ENCODE results near the gene TBCCD1.
"Not testable (repeated sequence)": the region's sequence is repeated elsewhere in the genome, so short reads cannot be mapped to it uniquely, and the experiment has no call there.

The TBCCD1 gene

DNA sequence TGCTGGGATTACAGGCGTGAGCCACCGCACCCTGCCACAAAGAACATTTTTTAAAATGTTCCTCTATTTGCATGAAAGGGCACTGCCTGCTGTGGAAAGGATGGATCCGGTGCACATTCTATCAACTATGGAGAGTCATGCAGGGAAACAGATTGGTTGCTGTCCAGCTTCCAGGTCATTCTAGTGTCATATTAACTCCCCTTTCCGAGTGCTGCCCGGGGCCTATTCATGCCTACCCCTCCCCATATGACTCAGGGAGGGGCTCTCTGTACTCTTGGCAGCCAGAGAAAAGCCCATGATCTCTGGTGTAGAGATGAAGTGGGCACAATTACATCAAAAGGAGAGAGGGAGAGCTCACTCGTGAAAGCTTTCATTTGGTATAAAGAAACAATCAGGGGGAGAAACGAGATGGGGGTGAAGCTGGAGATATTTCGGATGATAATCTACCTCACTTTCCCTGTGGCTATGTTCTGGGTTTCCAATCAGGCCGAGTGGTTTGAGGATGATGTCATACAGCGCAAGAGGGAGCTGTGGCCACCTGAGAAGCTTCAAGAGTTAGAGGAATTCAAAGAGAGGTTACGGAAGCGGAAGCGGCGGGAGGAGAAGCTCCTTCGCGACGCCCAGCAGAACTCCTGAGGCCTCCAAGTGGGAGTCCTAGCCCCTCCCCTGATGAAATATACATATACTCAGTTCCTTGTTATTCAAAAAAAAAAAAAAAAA is 29.6 kb upstream of the TBCCD1 start:
- no peak for DNase-seq

DNA sequence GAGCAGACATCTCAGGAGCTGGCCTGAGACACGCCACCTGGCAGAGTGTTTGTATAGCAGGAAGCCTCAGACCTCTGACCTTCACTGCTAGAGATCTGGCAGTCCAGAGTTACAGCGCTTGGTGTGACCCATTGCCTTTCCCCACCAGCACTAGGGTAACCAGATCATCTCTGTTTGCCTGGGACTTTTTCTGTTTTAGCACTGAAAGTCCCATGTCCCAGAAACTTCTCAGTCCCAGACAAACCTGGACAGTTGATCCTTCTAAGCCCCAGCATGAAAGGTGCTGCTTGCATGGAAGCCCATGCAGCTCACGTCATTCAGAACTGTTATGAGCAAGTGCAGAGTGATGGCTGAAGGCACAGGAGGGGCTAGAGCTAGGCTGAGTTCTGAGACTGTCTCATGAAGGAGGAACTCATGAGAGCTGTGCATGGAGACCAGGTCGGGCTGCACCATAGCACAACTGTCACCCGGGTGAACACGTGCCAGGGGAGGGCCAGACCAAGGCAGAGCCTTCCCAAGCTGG is 27.5 kb upstream of the TBCCD1 start:
- DNase-seq = no peak

GRCh38 chr3:186593862-186594261 is 26.7 kb upstream of the TBCCD1 start:
- no peak for DNase-seq

DNA sequence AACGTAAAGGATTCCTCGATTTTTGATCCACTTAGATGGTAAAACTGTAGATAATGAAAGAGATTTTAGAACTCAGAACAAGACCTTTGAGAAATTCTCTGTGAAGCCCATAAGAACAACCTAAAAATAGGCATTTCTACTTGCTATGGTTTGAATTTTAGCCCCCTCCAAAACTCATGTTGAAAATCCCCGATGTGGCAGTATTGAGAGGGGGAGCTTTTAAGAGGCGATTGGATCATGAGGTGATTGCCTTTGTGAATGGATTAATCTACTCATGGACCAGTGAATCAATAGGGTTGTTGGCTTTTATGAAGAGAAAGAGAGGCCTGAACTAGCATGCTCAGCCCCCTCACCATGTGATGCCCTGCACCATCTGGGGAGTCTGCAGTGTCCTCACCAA is 25.5 kb upstream of the TBCCD1 start:
- no peak for DNase-seq

DNA sequence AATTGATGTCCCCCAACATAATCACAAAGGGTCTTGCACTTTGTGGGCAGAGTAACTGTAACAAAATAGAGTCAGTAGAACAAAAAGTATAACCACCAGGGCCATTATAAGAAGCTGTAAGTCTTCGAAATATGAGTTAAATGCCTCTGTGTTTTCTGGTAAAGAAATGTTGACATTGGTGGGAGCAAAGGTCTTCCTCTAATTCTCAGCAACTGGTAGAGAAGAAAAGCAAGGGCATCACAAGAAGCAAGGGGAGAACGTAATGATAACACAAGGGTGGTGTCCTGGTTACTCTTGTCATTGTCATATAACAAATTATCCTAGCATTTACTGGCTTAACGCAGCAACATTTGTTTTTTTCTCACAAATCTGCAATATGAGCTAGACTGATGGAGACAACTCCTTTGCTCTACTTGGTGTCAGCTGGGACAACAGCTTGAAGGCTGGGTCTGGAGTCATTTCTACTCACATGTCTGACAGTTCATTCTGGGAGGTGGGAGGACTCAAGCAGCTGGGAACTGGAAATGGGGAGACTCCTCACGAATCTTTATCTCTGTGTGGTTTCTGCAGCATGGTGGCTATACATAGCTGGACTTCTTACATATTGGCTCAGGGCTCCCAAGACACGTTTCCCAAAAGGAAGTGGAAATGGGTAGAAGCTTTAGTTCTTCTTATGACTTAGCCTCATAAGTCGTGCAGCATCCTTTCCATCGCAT is 23.6 kb upstream of the TBCCD1 start:
- no peak for DNase-seq

DNA sequence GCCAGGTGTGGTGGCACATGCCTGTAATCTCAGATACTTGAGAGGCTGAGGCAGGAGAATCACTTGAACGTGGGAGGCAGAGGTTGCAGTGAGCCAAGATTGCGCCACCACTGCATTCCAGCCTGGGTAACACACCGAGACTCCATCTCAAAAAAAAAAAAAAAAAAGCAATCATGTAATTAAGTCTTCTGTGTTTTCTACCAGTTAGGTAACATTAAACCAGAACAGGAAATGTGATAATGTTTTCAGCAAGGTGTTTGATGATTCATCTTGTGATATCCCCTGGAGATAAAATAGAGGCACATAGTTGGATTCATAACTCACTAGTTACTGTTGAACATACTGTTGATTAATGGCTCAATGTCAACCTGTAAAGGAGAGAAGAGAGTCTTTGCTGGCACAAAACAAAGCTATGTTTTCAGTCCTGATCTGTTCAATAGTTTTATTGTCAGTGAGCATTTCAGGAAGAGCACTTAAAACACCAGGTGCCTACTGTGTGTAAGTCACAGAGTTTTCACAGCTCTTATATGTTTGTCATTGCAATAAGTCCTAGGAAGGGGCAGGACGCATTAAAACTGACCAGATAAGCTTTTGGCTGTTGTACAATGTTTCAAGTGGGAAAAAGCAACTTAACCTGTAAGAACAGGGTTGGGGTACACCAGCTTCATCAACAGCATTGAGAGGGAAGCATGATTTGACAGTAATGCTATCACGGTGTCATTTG is 22.9 kb upstream of the TBCCD1 start:
- no peak for DNase-seq

GRCh38 chr3:186589121-186589520 is 22.0 kb upstream of the TBCCD1 start:
- no peak for DNase-seq

DNA sequence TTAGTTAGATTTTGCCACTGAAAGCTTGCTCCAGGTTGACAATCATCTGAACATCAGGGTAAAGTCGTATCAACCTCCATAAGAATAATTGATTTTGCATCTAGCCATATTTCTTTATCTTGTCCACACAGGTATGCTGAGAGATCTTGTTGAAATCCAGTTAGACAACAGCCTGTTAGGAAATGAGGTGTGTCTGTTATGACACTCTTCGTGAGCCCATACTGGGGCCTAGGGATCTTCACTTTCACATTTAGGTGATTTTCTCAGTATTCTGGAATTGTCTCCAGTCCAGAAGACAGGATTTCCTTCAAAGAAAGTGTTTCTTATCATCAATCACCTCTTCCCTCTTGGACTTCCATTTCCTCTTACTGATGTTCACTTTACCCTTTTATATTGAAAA is 21.5 kb upstream of the TBCCD1 start:
- no peak for DNase-seq

DNA sequence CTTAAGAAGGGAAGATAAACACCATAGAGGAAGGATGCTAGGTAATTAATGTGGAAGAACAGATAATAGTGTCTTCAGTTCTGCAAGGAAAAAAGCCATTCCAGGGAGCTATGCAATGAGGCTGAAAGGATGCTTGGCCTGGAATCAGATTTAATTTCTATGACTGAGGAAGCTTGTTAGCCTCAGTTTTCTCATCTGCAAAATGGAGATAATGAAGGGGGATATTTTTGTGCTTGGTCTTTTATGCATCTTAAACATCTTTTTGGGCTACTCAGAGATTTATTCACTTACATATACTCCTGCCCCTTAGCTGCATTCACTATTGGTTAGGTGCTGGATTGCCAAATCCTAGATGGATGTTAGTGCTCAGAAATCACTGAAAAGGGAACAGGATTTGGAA is 20.0 kb upstream of the TBCCD1 start:
- no peak for DNase-seq

- DNase-seq = not testable (repeated sequence)
Observed at GRCh38 chr3:186586245-186586644, 19.1 kb upstream of the TBCCD1 start.

DNA sequence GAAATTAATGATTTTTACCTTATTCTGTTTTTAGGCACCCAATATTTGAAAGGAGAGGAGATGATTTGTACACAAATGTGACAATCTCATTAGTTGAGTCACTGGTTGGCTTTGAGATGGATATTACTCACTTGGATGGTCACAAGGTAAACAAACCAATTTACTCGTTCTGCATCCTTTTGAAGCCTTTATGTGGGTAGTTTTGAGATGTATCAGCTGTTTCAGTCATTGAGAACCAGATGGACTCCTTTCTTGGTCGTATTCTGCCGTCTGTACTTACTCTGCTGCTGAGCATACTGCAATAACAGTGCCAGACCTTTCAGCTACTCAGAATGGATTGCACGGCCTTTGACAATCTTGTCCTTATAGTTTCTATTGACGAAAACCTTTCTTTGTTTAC is 16.7 kb upstream of the TBCCD1 start:
- no peak for DNase-seq

- DNase-seq = no peak
Observed at GRCh38 chr3:186582541-186582940, 15.4 kb upstream of the TBCCD1 start.

GRCh38 chr3:186580785-186581184 is 13.6 kb upstream of the TBCCD1 start:
- DNase-seq = no peak

DNA sequence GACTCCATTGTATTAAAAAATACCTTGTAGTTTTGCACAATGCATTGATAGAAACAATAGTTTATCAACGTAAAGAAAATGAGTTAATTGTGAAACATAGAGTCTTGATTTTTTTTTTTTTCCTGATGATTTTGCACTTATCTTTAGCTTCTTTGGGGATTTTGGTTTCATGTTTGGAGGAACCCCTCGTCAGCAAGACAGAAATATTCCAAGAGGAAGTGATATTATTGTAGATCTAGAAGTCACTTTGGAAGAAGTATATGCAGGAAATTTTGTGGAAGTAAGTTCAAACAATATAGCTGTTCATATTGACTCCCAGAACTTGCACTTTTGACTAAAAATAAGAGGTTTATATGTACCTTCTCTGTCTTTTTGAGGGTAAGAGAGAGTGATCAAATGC is 10.4 kb upstream of the TBCCD1 start:
- DNase-seq = no peak

GRCh38 chr3:186571644-186572013 is 4.5 kb upstream of the TBCCD1 start:
- no peak for DNase-seq

GRCh38 chr3:186570941-186571643 is 4.0 kb upstream of the TBCCD1 start:
- no peak for DNase-seq

- DNase-seq = peak; percentile 88 to 94 (median 92)
Observed at GRCh38 chr3:186570096-186570940, 3.2 kb upstream of the TBCCD1 start, which contains the start of gene DNAJB11. Gene DNAJB11 (plus strand): TSS chr3:186570720. CDS start chr3:186570898, 178 bp downstream.

DNA sequence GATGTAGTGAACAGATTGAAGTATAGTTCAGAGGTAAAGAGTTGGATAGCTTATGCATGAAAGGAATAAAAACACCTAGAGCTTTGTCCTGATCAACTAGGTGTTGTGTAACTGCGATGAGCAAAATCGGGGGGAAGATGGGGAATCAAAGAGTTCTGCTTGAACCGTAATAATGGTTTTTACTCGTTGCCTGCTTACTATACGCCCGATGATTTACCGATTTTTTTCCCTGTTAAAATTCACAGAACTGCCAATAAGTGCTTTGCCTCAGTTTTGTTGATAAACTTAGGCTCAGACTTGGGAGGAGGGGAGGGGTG is 2.6 kb upstream of the TBCCD1 start:
- no peak for DNase-seq

DNA sequence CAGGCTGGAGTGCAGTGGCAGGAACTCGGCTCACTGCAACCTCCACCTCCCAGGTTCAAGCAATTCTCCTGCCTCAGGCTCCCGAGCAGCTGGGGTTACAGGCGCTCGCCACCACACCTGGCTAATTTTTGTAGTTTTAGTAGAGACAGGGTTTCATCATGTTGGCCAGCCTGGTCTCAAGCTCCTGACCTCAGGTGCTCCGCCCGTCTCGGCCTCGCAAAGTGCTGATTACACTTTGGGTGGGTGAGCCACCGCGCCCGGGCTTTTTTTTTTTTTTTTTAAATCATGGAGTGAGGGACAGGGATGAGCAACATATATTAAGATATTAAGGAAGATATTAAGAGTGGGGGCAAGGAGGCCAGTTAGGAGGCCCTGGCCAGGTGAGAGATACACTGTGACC is 2.2 kb upstream of the TBCCD1 start:
- DNase-seq = not testable (repeated sequence)

DNA sequence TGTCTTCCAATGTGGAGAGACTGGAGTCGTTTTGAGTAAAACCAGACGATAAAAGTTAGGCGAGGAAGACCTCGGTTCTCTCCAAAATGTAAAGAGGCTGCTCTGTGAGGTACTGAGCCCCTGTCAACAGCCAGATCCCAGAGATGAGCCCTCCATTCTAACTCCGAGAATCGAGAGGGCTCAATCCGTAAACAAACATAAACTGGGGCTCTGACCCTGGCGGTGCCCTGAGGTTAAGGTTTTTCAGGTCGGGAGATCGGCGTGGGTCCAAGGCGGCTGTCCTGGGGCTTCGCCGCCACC is 417 bp downstream of the TBCCD1 start:
- no peak for DNase-seq

GRCh38 chr3:186564586-186564985 is 2.6 kb downstream of the TBCCD1 start:
- DNase-seq = no peak

DNA sequence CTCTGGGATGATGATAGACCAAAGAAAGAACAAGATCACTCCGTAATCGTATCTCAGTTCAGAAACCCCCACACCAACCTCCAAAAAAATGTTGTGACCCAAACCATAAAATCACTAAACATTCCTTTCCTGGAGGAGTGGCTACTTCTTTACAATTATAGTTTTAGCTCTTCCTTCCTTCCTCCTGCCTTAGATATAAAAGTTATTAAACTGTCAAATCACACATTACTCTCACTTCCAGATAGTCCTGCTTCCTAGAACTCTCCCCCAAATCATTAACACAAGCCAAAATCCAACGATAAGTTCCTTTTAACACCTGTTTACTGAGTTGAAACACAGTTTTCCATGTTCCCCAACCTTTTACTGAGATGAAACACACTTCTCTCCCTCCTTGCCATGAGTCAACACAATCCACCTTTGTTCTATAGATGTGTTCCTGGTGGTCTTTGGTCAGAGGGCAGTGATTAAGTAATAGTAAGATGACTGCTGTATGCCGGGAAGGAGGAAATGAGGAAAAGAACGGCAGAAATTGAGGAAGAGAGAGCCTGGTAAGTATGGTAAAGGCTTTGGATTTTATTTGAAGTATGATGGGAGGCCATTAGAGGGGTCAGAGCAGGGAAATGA is 14.6 kb downstream of the TBCCD1 start:
- DNase-seq = no peak

Data from activated naive CD4-positive, alpha-beta T cell (primary cell).